Transverse colon (tissue), 4 donors: ENCODE data around the gene EEF1B2. TPM values are rescaled to one million over a fixed set of nuclear protein-coding genes. Genes with fewer than 3 reads are reported as not detected.

ENCODE experiments used
- DNase-seq: peaks from one replicate; pipeline ENCODE4 v3.0.0-alpha.2; 2019
- H3K27ac ChIP-seq, 4 donors: fragments of 200-600 bp; sonication (generic); 2 replicates each; pipeline ENCODE4 v1.5.1; 2016 to 2018; ENCODE audit warnings: inconsistent platforms in 4 of 4
- H3K27me3 ChIP-seq: fragments of 200-600 bp; sonication (generic); 2 replicates; pipeline ENCODE4 v1.5.1; 2017; ENCODE audit warnings: inconsistent platforms
- H3K36me3 ChIP-seq, 4 donors: fragments of 200-600 bp; sonication (generic); 2 replicates each; pipeline ENCODE4 v1.5.1; 2017 to 2019; ENCODE audit warnings: inconsistent platforms in 4 of 4
- H3K4me1 ChIP-seq, 4 donors: fragments of 200-600 bp; sonication (generic); 2 replicates each; pipeline ENCODE4 v1.5.1; 2017 to 2020; ENCODE audit warnings: inconsistent platforms in 4 of 4
- H3K4me3 ChIP-seq, 4 donors: fragments of 200-600 bp; sonication (generic); 1 replicate in 1 of 4; 2 replicates in 3 of 4; pipeline versions ENCODE4 v1.5.1 to v1.6.1; 2017 to 2019; ENCODE audit warnings: inconsistent platforms in 4 of 4
- H3K9me3 ChIP-seq, 2 donors: fragments of 200-600 bp; sonication (generic); 2 replicates each; pipeline ENCODE4 v1.5.1; 2017 to 2019; ENCODE audit warnings: inconsistent platforms in 2 of 2
- EP300 ChIP-seq: sonication (generic); formaldehyde crosslinking; IDR thresholded peaks from one replicate; pipeline ENCODE4 v1.6.1; 2017; ENCODE audit warnings: antibody characterized with exemption, low read depth
- POLR2A ChIP-seq: fragments of 450-650 bp; IDR thresholded peaks from one replicate; pipeline ENCODE4 v1.6.1; 2016; ENCODE audit warnings: antibody characterized with exemption, mild to moderate bottlenecking, moderate library complexity
- POLR2AphosphoS5 ChIP-seq, 3 donors: sonication (generic); formaldehyde crosslinking; IDR thresholded peaks; one replicate each; pipeline ENCODE4 v1.6.1; 2016; ENCODE audit warnings: antibody characterized with exemption in 3 of 3
- WGBS, 2 donors: methylation state at CpG; one replicate each; pipeline ENCODE4 v1.1.5; 2018; ENCODE audit warnings: low coverage in 1 of 2; 5-methylcytosine and 5-hydroxymethylcytosine counted together
- in situ Hi-C, 4 donors: fragments of 200-750 bp; cut with MboI; loops; one replicate each; pipeline versions ENCODE4 v1.15.0 to v1.15.1; 2017; ENCODE audit warnings: low sequenced_read_pairs in 3 of 4, low pct_ligation_motif_present in 1 of 4, low pct_unique_long_range_greater_than_20kb in 1 of 4
- intact Hi-C: fragments of 100-400 bp; cut with DNase I; formaldehyde crosslinking; loops from one replicate; pipeline ENCODE4 v1.15.1; 2023; ENCODE audit warnings: low total_unique reads
- total RNA-seq, 4 donors: library from RNA; depleted of rRNA; stranded (reverse); fragments of >200 nt; gene quantifications; one replicate each; pipeline ENCODE4 v1.1.0, GENCODE V29; 2016
- TF ChIP-seq, protein P1 (sequence below), 5 experiments: fragments of 200-600 bp in 3 of 5; fragments of 450-650 bp in 2 of 5; sonication (generic) in 3 of 5; IDR thresholded peaks; 1 replicate in 2 of 5; 2 replicates in 3 of 5; pipeline ENCODE4 v1.5.1; 2016 to 2017; ENCODE audit warnings: antibody characterized with exemption in 5 of 5, inconsistent platforms in 3 of 5, mild to moderate bottlenecking in 2 of 5, moderate library complexity in 1 of 5

Gene EEF1B2
- total RNA-seq, 4 donors from 2014 or later, result 83.0 to 261 (median 183) TPM

DNA sequence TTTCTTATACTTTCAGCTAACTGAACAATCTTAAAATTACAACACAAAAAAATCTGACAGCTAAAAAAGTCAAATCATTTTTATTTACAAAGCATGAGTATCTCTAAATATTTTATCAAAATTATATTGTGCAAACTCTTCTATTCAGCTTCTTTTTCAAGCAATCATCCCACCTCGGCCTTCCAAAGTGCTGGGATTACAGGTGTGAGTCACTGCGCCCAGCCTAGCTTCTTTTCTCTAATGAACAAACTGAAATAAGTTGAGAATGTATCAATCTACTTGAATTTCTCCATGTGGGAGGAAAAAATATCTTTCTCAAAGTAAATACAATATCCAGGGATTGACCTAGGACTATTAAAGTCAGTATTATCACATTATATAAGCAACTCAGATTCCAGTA is 15.3 kb upstream of the EEF1B2 start:
- WGBS, 2 donors, result 99 to 100% methylated on average over 2 of the region's 2 CpGs
- TF ChIP-seq POLR2A, result no peak
- TF ChIP-seq, protein P1, sequence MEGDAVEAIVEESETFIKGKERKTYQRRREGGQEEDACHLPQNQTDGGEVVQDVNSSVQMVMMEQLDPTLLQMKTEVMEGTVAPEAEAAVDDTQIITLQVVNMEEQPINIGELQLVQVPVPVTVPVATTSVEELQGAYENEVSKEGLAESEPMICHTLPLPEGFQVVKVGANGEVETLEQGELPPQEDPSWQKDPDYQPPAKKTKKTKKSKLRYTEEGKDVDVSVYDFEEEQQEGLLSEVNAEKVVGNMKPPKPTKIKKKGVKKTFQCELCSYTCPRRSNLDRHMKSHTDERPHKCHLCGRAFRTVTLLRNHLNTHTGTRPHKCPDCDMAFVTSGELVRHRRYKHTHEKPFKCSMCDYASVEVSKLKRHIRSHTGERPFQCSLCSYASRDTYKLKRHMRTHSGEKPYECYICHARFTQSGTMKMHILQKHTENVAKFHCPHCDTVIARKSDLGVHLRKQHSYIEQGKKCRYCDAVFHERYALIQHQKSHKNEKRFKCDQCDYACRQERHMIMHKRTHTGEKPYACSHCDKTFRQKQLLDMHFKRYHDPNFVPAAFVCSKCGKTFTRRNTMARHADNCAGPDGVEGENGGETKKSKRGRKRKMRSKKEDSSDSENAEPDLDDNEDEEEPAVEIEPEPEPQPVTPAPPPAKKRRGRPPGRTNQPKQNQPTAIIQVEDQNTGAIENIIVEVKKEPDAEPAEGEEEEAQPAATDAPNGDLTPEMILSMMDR (IDR thresholded peaks at IDR 0.05), result no peak
- TF ChIP-seq EP300, result no peak
- no peak for TF ChIP-seq POLR2AphosphoS5 (IDR thresholded peaks at IDR 0.05)

DNA sequence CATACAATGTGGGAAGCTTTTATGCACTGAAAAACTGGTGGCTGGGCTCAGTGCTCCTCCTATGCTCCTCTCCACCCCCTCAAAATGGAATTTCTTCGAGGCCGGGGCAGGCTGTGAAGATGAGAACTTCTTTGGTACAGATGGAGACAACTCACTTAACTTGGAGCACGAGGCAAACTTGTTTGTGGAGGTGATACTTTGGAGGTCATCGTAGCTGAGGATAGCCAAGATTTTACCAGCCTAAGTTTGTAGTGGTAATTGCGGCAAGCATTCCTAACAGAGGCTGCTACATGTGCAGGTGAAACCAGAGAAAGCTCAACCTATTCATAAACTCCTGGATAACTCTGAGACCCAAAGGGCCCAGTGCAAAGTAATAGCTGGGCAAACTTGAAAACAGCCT is 14.0 kb upstream of the EEF1B2 start:
- no peak for DNase-seq
- Histone ChIP-seq H3K27ac (no peak overlapping the region), H3K9me3 (no peaks in the 10 kb centered on the region), H3K27me3 (no peaks in the 10 kb centered on the region), H3K4me3 (no peak overlapping the region), H3K36me3 (peaks cover 0 to 89% (median 41%) of the 10 kb centered on the region in 4 donors), H3K4me1 (peaks cover 0 to 5% (median 0%) of the 10 kb centered on the region in 4 donors)
- no peak for TF ChIP-seq POLR2A
- TF ChIP-seq, protein P1 (IDR thresholded peaks at IDR 0.05), result no peak
- no peak for TF ChIP-seq EP300
- TF ChIP-seq POLR2AphosphoS5 (IDR thresholded peaks at IDR 0.05), result no peak
- in situ Hi-C loops (no loop called here), intact Hi-C loops (no loop called here)
- WGBS, 2 donors, result 87 to 89% methylated on average over 3 to 5 of the region's 5 CpGs

More for the DNA sequence above, 15.3 kb upstream of the EEF1B2 start:
- no peaks in the 10 kb centered on the region for H3K9me3 ChIP-seq
- DNase-seq, result no peak
- peaks cover 0 to 98% (median 44%) of the 10 kb centered on the region in 4 donors for H3K36me3 ChIP-seq
- H3K4me1 ChIP-seq, result no peaks in the 10 kb centered on the region
- no peak overlapping the region for H3K27ac ChIP-seq
- in situ Hi-C loops (no loop called here), intact Hi-C loops (no loop called here)
- no peaks in the 10 kb centered on the region for H3K27me3 ChIP-seq
- H3K4me3 ChIP-seq, result no peak overlapping the region

DNA sequence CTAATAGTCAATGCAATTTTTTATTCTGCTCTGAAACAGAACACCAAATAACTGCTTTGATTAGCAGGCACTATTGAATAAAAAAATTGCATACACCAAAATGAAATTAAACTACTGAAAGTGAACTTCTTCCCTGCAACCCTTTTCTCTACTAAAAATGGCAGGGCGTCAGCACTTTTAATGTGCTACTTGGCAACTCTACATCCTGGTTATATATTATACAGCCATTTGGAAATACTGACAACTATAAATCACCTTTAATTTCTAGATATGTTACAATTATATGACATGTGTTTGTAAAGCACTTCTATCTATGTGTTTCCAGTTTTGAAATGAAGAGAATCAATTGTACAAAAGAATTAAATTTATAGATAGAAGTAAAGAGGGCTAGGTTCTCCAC is 10.4 kb upstream of the EEF1B2 start:
- Histone ChIP-seq H3K4me3 (no peak overlapping the region), H3K9me3 (no peaks in the 10 kb centered on the region), H3K27me3 (no peaks in the 10 kb centered on the region), H3K27ac (no peak overlapping the region), H3K36me3 (peaks cover 0 to 63% (median 27%) of the 10 kb centered on the region in 4 donors), H3K4me1 (peaks cover 0 to 17% (median 5%) of the 10 kb centered on the region in 4 donors)
- intact Hi-C loops (no loop called here), in situ Hi-C loops (no loop called here)
- no peak for TF ChIP-seq POLR2AphosphoS5 (IDR thresholded peaks at IDR 0.05)
- no peak for TF ChIP-seq EP300
- TF ChIP-seq POLR2A, result no peak
- TF ChIP-seq, protein P1 (IDR thresholded peaks at IDR 0.05), result no peak
- 43 to 50% methylated on average over 1 of the region's 1 CpG for WGBS, 2 donors
- DNase-seq, result no peak

DNA sequence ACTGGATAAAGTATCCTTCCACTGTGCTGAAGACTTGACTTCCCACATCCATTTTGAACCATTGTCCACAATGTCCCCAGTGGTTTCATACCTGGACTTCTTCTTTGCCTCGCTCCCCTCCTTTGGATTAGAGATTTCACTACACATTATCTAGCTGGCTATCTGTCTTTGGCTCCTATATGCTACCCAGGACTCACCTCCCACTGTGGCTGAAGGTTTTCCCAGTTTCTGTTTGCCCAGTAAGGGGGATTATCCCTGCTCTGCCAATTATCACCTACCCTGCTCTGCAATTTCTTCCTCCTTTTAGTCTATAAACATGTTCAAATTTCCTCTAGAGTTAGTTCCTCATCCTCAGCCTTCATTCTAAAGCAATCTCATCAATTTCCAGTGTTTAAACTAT is 9.5 kb upstream of the EEF1B2 start:
- Histone ChIP-seq H3K4me3 (no peak overlapping the region), H3K27ac (no peak overlapping the region), H3K9me3 (no peaks in the 10 kb centered on the region), H3K36me3 (peaks cover 0 to 55% (median 23%) of the 10 kb centered on the region in 4 donors), H3K4me1 (peaks cover 0 to 25% (median 8%) of the 10 kb centered on the region in 4 donors), H3K27me3 (no peaks in the 10 kb centered on the region)
- DNase-seq, result no peak
- in situ Hi-C loops, result no loop called here
- intact Hi-C loops, result no loop called here
- TF ChIP-seq, protein P1 (IDR thresholded peaks at IDR 0.05), result no peak
- TF ChIP-seq POLR2AphosphoS5 (IDR thresholded peaks at IDR 0.05) (no peak), POLR2A (no peak), EP300 (no peak)
- WGBS, 2 donors, result 100% methylated on average over 1 of the region's 1 CpG
